ENCODE data around the gene GARIN5A.

The GARIN5A gene

GRCh38 chr19:50476224-50476906, at the start of gene GARIN5A, which contains the start of gene EMC10:
Gene GARIN5A, minus strand, starts transcription at chr19:50476848. Its CDS starts 460 bp downstream, at chr19:50476388.
Gene EMC10, plus strand, starts transcription at chr19:50476507. Its CDS starts 38 bp downstream, at chr19:50476545.
- in situ Hi-C loops (cut with MboI; ENCODE audit: low sequenced_read_pairs), result no loop called here

GRCh38 chr19:50522881-50523280, 46.2 kb upstream of the GARIN5A start:
- in situ Hi-C loops (cut with MboI; ENCODE audit: low sequenced_read_pairs), result no loop called here

- in situ Hi-C loops (cut with MboI; ENCODE audit: low sequenced_read_pairs), result no loop called here
Measured at GRCh38 chr19:50520822-50521465, 44.3 kb upstream of the GARIN5A start.

- in situ Hi-C loops (cut with MboI; ENCODE audit: low sequenced_read_pairs), result no loop called here
Measured at GRCh38 chr19:50519006-50519575, 42.4 kb upstream of the GARIN5A start.

- in situ Hi-C loops (cut with MboI; ENCODE audit: low sequenced_read_pairs), result no loop called here
Measured at GRCh38 chr19:50518091-50519005, 41.7 kb upstream of the GARIN5A start.

GRCh38 chr19:50517704-50518075, 41.0 kb upstream of the GARIN5A start:
- in situ Hi-C loops (cut with MboI; ENCODE audit: low sequenced_read_pairs), result no loop called here

GRCh38 chr19:50516964-50517703, 40.5 kb upstream of the GARIN5A start:
- in situ Hi-C loops (cut with MboI; ENCODE audit: low sequenced_read_pairs), result no loop called here

- in situ Hi-C loops (cut with MboI; ENCODE audit: low sequenced_read_pairs), result no loop called here
Measured at GRCh38 chr19:50516456-50516855, 39.8 kb upstream of the GARIN5A start.

GRCh38 chr19:50515168-50515561, 38.5 kb upstream of the GARIN5A start:
- in situ Hi-C loops (cut with MboI; ENCODE audit: low sequenced_read_pairs), result no loop called here

GRCh38 chr19:50514346-50515167, 37.9 kb upstream of the GARIN5A start:
- in situ Hi-C loops (cut with MboI; ENCODE audit: low sequenced_read_pairs), result no loop called here

- in situ Hi-C loops (cut with MboI; ENCODE audit: low sequenced_read_pairs), result no loop called here
Measured at GRCh38 chr19:50513746-50514345, 37.2 kb upstream of the GARIN5A start, which contains the start of gene ASPDH. Gene ASPDH, minus strand, starts transcription at chr19:50513913. Its CDS starts 90 bp downstream, at chr19:50513823.

GRCh38 chr19:50512999-50513745, 36.5 kb upstream of the GARIN5A start:
- in situ Hi-C loops (cut with MboI; ENCODE audit: low sequenced_read_pairs), result no loop called here

GRCh38 chr19:50512112-50512998, 35.7 kb upstream of the GARIN5A start:
- in situ Hi-C loops (cut with MboI; ENCODE audit: low sequenced_read_pairs), result no loop called here

- in situ Hi-C loops (cut with MboI; ENCODE audit: low sequenced_read_pairs), result no loop called here
Measured at GRCh38 chr19:50511069-50511822, 34.6 kb upstream of the GARIN5A start, which contains the start of gene JOSD2. Gene JOSD2, minus strand, starts transcription at chr19:50511191. Its CDS starts 760 bp downstream, at chr19:50510431.

GRCh38 chr19:50510700-50511068, 34.0 kb upstream of the GARIN5A start:
- in situ Hi-C loops (cut with MboI; ENCODE audit: low sequenced_read_pairs), result no loop called here

- in situ Hi-C loops (cut with MboI; ENCODE audit: low sequenced_read_pairs), result no loop called here
Measured at GRCh38 chr19:50510121-50510670, 33.5 kb upstream of the GARIN5A start.
